Motor neuron (in vitro differentiated cells): ENCODE data around the gene RPL34. TPM values are rescaled to one million over a fixed set of nuclear protein-coding genes. Genes with fewer than 3 reads are reported as not detected.

Source experiments
- ATAC-seq, 8 experiments: fragments of 200-7000 bp; cut with Tn5 transposase; replicated peaks in 6 of 8; 2 replicates each; pipeline ENCODE4 v1.8.0; 2021; ENCODE audit warnings: mild to moderate bottlenecking in 8 of 8, moderate library complexity in 8 of 8
- H3K27ac ChIP-seq, 2 donors: fragments of 250-450 bp; sonication (Bioruptor Pico); 2 replicates each; pipeline ENCODE4 v1.9.0; 2021; ENCODE audit warnings: antibody characterized with exemption in 2 of 2, mild to moderate bottlenecking in 2 of 2, moderate library complexity in 1 of 2
- H3K4me1 ChIP-seq, 2 donors: fragments of 250-450 bp; sonication (Bioruptor Pico); replicated peaks in 1 of 2; 2 replicates each; pipeline ENCODE4 v1.6.1; 2021; ENCODE audit warnings: antibody characterized with exemption in 2 of 2, mild to moderate bottlenecking in 2 of 2, moderate library complexity in 1 of 2
- H3K4me3 ChIP-seq, 5 donors: fragments of 250-450 bp; sonication (Bioruptor Pico); 2 replicates each; pipeline ENCODE4 v1.9.0; 2021; ENCODE audit warnings: antibody characterized with exemption in 5 of 5, mild to moderate bottlenecking in 5 of 5, moderate library complexity in 4 of 5
- WGBS, 10 experiments: fragments of 450-650 bp; shearing (Covaris generic); methylation state at CpG; one replicate each; pipeline ENCODE4 v1.0.0; 2022; 5-methylcytosine and 5-hydroxymethylcytosine counted together
- in situ Hi-C, 9 experiments: fragments of 400-800 bp; cut with MboI; loops; one replicate each; pipeline ENCODE4 v1.15.0; 2021; ENCODE audit warnings: low sequenced_read_pairs in 9 of 9, low pct_unique_long_range_greater_than_20kb in 2 of 9; ENCODE audit not compliant: unreplicated experiment in 9 of 9
- total RNA-seq, 8 experiments: library from RNA; unstranded; fragments of 300-600 nt; gene quantifications; 2 replicates each; pipeline versions ENCODE4 v1.2.3 to v1.2.4, GENCODE V29; 2022

The RPL34 gene
- total RNA-seq, 8 experiments from 2014 or later, result 1,497 to 4,733 (median 2,711) TPM

DNA sequence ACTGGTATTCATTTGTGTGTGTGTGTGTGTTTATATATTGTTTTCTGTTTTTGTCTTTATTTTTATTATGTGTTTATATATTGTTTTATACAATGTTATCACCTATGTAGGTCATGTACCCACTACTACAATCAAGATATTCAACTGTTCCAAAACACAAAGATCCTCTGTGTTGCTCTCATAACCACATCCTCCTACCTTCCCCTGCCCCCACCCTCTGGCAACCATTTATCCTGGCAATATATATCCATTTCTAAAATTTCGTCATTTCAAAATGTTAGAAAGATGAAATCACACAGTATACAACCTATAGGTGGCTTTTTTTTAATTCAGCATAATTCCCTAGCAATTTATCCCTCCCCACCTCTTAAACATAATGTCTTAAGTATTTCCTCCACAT, 18.8 kb upstream of the RPL34 start:
- H3K4me1 ChIP-seq, result no peaks in the 10 kb centered on the region
- ATAC-seq, result no peak
- WGBS, 10 experiments, result 44 to 100% (median 64%) methylated on average over 1 of the region's 1 CpG; no CpG with 5 or more reads in 2 of the 10 experiments
- no peak overlapping the region for H3K27ac ChIP-seq
- H3K4me3 ChIP-seq, result no peak overlapping the region
- in situ Hi-C loops, result no loop called here

- no peak for ATAC-seq
- Histone ChIP-seq H3K4me1 (no peaks in the 10 kb centered on the region), H3K4me3 (no peak overlapping the region), H3K27ac (no peak overlapping the region)
- in situ Hi-C loops, result no loop called here
- 42 to 86% (median 72%) methylated on average over 2 to 3 of the region's 3 CpGs; no CpG with 5 or more reads in 5 of the 10 experiments for WGBS, 10 experiments
Observed at GRCh38 chr4:108602163-108602562, 18.2 kb upstream of the RPL34 start.

DNA sequence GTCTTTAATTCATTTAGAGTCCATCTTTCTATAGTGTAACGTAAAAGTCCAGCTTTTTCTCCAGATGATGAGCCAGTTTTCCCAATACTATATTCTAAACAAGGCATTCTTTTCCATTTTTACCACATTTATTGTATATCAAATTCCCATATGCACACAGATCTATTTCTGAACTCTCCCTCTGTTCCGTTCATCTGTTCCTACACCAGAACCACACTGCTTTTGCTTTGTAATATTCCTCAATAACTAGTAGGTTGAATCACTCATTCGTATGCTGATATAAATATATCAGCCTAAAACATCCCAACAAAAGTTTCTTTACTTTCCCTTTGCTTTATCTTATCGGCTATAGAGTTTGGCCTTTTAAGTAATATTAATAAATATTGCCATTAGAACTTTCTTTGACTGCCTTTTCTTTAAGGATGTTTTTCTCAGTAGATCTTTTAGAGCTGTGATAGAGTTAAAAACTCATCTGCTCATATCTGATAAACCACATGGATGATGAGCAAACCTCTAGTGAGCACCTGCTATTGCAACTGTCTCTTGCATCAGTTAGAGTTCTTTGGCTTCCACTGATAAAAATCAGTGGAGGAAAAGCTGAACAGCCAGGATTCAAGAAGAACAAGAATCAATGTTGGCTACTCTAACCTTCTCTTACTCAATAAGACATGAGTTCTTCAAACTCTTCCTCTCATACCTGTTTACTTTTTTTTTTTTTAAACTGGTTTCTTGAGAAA, 13.1 kb upstream of the RPL34 start:
- ATAC-seq, result no peak
- H3K4me3 ChIP-seq, result no peak overlapping the region
- in situ Hi-C loops, result no loop called here
- peaks cover 0 to 3% of the 10 kb centered on the region in 2 donors for H3K4me1 ChIP-seq
- no peak overlapping the region for H3K27ac ChIP-seq
- WGBS, 10 experiments, result 57 to 98% (median 82%) methylated on average over 2 to 4 of the region's 4 CpGs

DNA sequence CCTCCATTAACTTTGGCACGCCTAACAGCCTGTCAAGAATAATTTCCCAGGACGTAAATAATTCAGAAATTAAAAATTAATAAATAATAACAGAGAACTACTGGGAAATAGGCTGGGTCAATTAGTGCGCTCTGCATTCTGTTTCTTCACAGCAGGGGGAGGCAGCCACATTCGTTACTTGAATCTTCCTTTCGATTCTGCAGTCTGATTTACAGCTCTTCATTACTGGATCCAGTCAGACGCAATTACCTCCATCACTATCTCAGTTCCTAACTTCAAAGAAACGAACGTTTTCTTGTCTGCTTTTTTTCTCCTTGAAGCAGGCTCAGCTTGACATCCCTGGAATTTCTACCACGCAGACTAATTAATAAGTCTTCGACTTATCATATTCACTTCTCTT, 9.0 kb upstream of the RPL34 start:
- WGBS, 10 experiments, result 12 to 95% (median 40%) methylated on average over 1 to 10 of the region's 10 CpGs
- Histone ChIP-seq H3K4me1 (peaks cover 0 to 3% of the 10 kb centered on the region in 2 donors), H3K4me3 (no peak overlapping the region), H3K27ac (no peak overlapping the region)
- in situ Hi-C loops, result no loop called here
- peak; percentile 44 to 87 (median 55) for ATAC-seq

DNA sequence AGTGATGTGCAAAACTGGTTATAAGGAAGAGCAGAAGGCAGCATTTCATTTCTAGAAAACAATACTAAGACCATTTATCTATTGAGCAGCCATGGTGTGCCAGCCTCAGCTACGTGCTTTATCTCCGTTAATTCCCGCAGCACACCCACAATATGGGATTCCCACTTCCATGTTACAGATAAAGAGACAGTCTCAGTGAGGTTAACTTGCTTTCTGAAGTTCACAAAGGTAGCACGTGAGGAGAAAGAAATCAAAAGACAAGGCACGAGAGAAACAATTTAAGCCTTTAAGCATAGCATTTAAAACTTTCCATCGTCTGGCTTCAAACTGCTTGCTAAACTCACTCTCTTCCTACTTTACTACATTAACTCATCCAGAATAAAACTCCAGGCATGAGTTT, 8.0 kb upstream of the RPL34 start:
- Histone ChIP-seq H3K4me1 (peaks cover 0 to 3% of the 10 kb centered on the region in 2 donors), H3K27ac (no peak overlapping the region), H3K4me3 (no peak overlapping the region)
- no peak for ATAC-seq
- 28 to 92% (median 74%) methylated on average over 1 to 6 of the region's 6 CpGs; no CpG with 5 or more reads in 1 of the 10 experiments for WGBS, 10 experiments
- in situ Hi-C loops, result no loop called here

DNA sequence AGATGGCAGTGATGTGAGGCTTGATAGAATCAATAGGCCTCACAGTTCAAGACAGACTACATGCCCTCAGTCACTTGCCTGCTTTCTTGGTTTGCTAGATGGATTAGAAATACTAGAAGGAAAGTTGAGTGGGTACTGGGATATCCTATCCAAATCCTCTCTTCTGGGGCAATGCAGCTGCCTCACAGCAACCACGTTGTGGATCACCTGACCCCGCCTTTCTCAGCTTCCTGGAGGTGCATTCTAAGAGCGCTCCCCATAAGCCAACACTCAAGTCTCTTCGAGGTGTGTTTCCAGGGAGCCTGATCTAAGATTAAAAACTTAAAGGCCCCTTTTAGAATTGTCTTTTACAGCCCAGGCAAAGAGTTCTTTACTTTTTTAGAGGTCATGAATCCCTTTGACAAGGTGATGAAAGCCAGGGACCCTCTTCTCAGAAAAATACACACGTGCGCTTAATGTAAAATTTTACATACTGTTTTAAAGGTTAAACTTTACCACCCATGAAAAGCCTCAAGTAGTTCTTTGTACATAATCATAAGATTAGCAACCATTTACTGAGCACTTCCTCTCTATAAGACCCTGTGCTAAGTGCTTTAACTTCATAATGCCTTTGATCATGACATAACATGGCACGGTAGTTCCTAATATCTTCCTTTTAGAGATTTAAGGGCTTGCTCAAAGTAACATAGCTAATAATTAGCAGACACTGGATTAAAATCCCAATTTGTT, 840 bp upstream of the RPL34 start:
- 71 to 93% (median 82%) methylated on average over 3 to 6 of the region's 7 CpGs; no CpG with 5 or more reads in 1 of the 10 experiments for WGBS, 10 experiments
- Histone ChIP-seq H3K4me3 (peak overlapping the region; percentile 73 to 88 (median 82)), H3K27ac (peak overlapping the region; percentile 62 to 65), H3K4me1 (peaks cover 16 to 23% of the 10 kb centered on the region in 2 donors)
- peak in 7 of 8 experiments; percentile 1 to 7 (median 4) for ATAC-seq
- in situ Hi-C loops, result no loop called here

- Histone ChIP-seq H3K4me1 (peaks cover 16 to 23% of the 10 kb centered on the region in 2 donors), H3K4me3 (peak overlapping the region; percentile 73 to 88 (median 82)), H3K27ac (peak overlapping the region; percentile 75 to 91)
- in situ Hi-C loops, result no loop called here
- WGBS, 10 experiments, result 0 to 20% (median 8%) methylated on average over 4 to 23 of the region's 23 CpGs
- ATAC-seq, result peak in 2 of 8 experiments; percentile 10 to 11
Observed at GRCh38 chr4:108620933-108621905, 843 bp downstream of the RPL34 start.

- peak overlapping the region in 1 of 5 donors; percentile 88 for H3K4me3 ChIP-seq
- ATAC-seq, result no peak
- in situ Hi-C loops, result no loop called here
- peaks cover 16 to 23% of the 10 kb centered on the region in 2 donors for H3K4me1 ChIP-seq
- H3K27ac ChIP-seq, result no peak overlapping the region
- WGBS, 10 experiments, result 50 to 97% (median 89%) methylated on average over 1 to 4 of the region's 4 CpGs; no CpG with 5 or more reads in 2 of the 10 experiments
Observed at GRCh38 chr4:108622022-108622421, 1.6 kb downstream of the RPL34 start.

DNA sequence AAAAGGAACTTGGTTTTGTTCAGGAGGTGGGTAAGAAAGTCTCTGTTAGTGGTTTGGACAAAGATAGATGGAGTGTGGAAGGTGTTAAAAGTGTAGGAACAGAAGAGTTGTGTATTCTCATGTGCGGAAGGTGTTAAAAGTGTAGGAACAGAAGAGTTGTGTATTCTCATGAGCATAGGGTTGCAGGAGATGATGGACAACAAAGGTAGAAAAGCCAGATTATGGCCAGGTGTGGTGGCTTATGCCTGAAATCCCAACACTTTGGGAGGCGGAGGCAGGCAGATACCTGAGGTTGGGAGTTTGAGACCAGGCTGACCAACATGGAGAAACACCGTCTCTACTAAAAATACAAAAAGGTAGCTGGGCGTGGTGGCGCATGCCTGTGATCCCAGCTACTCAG, 2.5 kb downstream of the RPL34 start:
- H3K4me1 ChIP-seq, result peaks cover 16 to 23% of the 10 kb centered on the region in 2 donors
- WGBS, 10 experiments, result 69 to 100% (median 90%) methylated on average over 1 to 5 of the region's 5 CpGs; no CpG with 5 or more reads in 1 of the 10 experiments
- no peak overlapping the region for H3K4me3 ChIP-seq
- H3K27ac ChIP-seq, result no peak overlapping the region
- in situ Hi-C loops, result no loop called here
- no peak for ATAC-seq

DNA sequence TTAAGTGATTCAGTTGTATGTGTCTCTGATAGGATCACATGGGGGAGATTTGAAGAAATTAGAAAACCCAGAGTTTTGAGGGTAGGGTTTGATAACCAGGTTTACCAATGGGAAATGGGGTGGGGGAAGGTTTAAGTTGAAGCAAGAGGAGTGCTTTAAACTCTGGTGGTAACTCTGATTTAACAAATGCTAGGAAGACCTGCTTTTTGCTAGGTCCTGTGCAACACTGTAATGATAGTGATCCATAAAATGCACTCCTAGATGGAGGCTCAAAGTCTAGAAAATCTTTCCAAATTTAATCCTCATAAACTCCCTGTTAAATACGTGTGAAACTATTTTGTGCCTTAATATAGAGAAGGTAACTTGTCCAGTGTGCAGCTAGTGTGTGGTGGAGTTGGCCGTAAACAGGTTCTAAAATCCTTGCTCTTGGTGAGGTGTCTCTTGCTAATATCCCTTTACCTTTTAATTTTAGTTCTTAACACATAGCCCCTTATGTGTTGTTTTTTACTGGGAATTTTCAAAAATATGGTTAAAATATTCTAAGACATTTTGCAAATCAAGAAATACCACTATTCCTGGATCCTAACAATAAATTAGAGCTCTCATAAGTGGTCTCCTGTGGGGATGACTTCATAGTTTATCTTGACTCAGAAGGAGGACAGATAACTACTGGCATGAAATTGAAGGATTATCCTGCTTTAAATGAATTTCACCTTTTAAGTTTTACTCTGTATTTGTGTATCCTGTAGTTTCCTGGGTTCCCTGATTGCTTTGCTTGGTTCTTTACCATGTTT, 4.1 kb downstream of the RPL34 start:
- in situ Hi-C loops, result no loop called here
- WGBS, 10 experiments, result 0 to 100% (median 100%) methylated on average over 1 to 2 of the region's 2 CpGs; no CpG with 5 or more reads in 1 of the 10 experiments
- H3K4me3 ChIP-seq, result no peak overlapping the region
- ATAC-seq, result no peak
- H3K27ac ChIP-seq, result no peak overlapping the region
- peaks cover 14 to 19% of the 10 kb centered on the region in 2 donors for H3K4me1 ChIP-seq

DNA sequence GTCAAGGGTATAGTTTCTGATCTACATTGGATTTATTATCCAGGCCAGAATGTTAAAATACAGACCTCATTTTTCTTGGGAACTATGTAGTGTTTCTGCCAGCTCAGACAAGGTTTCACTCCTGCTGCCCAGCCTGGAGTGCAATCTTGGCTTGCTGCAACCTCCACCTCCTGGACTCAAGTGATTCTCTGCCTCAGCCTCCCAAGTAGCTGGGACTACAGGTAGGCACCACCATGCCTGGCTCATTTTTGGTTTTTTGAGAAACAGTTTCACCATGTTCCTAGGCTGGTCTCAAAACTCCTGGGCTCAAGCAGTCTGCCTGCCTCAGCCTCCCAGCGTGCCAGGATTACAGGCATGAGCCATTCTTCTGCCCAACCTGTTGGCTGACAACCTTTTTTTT, 5.7 kb downstream of the RPL34 start:
- H3K4me3 ChIP-seq, result no peak overlapping the region
- no peak overlapping the region for H3K27ac ChIP-seq
- 80 to 100% (median 100%) methylated on average over 1 of the region's 1 CpG; no CpG with 5 or more reads in 4 of the 10 experiments for WGBS, 10 experiments
- in situ Hi-C loops, result no loop called here
- peaks cover 10 to 15% of the 10 kb centered on the region in 2 donors for H3K4me1 ChIP-seq
- ATAC-seq, result no peak

- Histone ChIP-seq H3K4me1 (no peaks in the 10 kb centered on the region), H3K27ac (no peak overlapping the region), H3K4me3 (no peak overlapping the region)
- ATAC-seq, result no peak
- in situ Hi-C loops, result no loop called here
Observed at GRCh38 chr4:108628411-108628810, 8.0 kb downstream of the RPL34 start.
